ENCODE measurements around the gene ZNF343.
"Not testable (repeated sequence)": the region's sequence is repeated elsewhere in the genome, so short reads cannot be mapped to it uniquely, and the experiment has no call there.

ZNF343 gene

GRCh38 chr20:2521369-2522305, 12.9 kb upstream of the ZNF343 start:
- peak; percentile 53 for DNase-seq (ENCODE audit: low read depth)

- no peak for DNase-seq (ENCODE audit: low read depth)
Observed at GRCh38 chr20:2520617-2521016, 11.9 kb upstream of the ZNF343 start.

GRCh38 chr20:2519115-2519809, 10.5 kb upstream of the ZNF343 start:
- DNase-seq (ENCODE audit: low read depth) = no peak

GRCh38 chr20:2518558-2518957, 9.8 kb upstream of the ZNF343 start:
- no peak for DNase-seq (ENCODE audit: low read depth)

GRCh38 chr20:2518096-2518495, 9.4 kb upstream of the ZNF343 start:
- DNase-seq (ENCODE audit: low read depth) = no peak

- no peak for DNase-seq (ENCODE audit: low read depth)
Observed at GRCh38 chr20:2516399-2516798, 7.7 kb upstream of the ZNF343 start.

- DNase-seq (ENCODE audit: low read depth) = no peak
Observed at GRCh38 chr20:2515203-2515602, 6.5 kb upstream of the ZNF343 start.

- DNase-seq (ENCODE audit: low read depth) = no peak
Observed at GRCh38 chr20:2509794-2510193, 1.1 kb upstream of the ZNF343 start.

- no peak for DNase-seq (ENCODE audit: low read depth)
Observed at GRCh38 chr20:2509468-2509781, 710 bp upstream of the ZNF343 start.

GRCh38 chr20:2507875-2508630, 662 bp downstream of the ZNF343 start:
- no peak for DNase-seq (ENCODE audit: low read depth)

GRCh38 chr20:2507464-2507863, 1.3 kb downstream of the ZNF343 start:
- DNase-seq (ENCODE audit: low read depth) = no peak

- not testable (repeated sequence) for DNase-seq (ENCODE audit: low read depth)
Observed at GRCh38 chr20:2506426-2506825, 2.3 kb downstream of the ZNF343 start.

GRCh38 chr20:2504803-2505202, 3.9 kb downstream of the ZNF343 start:
- DNase-seq (ENCODE audit: low read depth) = not testable (repeated sequence)

GRCh38 chr20:2502808-2503384, 5.8 kb downstream of the ZNF343 start:
- not testable (repeated sequence) for DNase-seq (ENCODE audit: low read depth)

- DNase-seq (ENCODE audit: low read depth) = no peak
Observed at GRCh38 chr20:2485661-2486060, 23.1 kb downstream of the ZNF343 start.

- DNase-seq (ENCODE audit: low read depth) = no peak
Observed at GRCh38 chr20:2485080-2485479, 23.6 kb downstream of the ZNF343 start.

- no peak for DNase-seq (ENCODE audit: low read depth)
Observed at GRCh38 chr20:2483504-2483903, 25.2 kb downstream of the ZNF343 start.

- no peak for DNase-seq (ENCODE audit: low read depth)
Observed at GRCh38 chr20:2480381-2480780, 28.3 kb downstream of the ZNF343 start.

GRCh38 chr20:2476742-2477615, 31.7 kb downstream of the ZNF343 start:
- DNase-seq (ENCODE audit: low read depth) = no peak

GRCh38 chr20:2475850-2476741, 32.6 kb downstream of the ZNF343 start:
- no peak for DNase-seq (ENCODE audit: low read depth)
